HG03469 (cell line): Measurements from ENCODE around the gene FSD1L.
"Not testable (repeated sequence)": the region's sequence is repeated elsewhere in the genome, so short reads cannot be mapped to it uniquely, and the experiment has no call there.

Experiments used
- ATAC-seq: cut with Tn5 transposase; IDR thresholded peaks from one replicate; pipeline ENCODE4 v1.9.1; 2021; ENCODE audit warnings: mild to moderate bottlenecking, moderate library complexity, moderate number of reproducible peaks; ENCODE audit not compliant: unreplicated experiment

FSD1L gene

GRCh38 chr9:105539452-105539851 is 91.6 kb downstream of the FSD1L start:
- ATAC-seq, result no peak

DNA sequence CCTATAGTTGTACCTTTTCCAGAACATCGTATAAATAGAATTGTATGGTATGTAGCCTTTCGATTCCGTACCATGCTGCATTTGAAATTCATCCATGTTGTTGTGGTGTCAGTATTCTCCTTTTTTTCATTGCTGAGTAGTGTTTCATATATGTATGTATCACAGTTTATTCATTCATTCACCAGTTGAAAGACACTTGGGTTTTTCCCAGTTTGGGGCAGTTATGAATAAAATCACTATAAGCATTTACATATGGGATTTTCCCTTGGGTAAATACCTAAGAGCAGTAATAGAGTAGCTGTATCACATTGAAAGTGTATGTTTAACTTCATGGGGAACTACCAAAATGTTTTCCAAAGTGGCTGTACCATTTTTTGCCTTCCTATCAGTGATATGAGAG is 94.0 kb downstream of the FSD1L start:
- ATAC-seq, result peak; percentile 93

DNA sequence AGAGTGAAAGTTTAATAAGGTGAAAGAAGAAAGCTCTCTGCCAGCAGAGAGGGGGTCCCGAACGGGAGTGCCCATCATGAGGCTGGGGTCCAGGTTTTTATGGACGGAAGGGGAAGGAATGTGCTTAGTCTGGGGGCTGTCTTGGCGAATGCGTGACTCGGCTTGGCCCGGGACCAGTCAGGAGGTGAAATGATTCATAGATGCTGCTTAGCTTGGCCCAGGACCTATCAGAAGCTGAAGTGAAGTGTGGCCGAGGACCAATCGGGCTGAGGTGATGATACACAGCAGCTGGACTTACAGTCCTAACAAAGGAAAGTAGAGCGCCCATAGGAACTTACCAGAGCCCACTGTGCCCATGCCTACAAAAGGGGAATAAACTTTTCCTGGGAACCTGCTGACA is 106.2 kb downstream of the FSD1L start:
- no peak for ATAC-seq

GRCh38 chr9:105557804-105558610 is 110.2 kb downstream of the FSD1L start, which contains the start of gene FKTN:
FKTN (plus strand) TSS chr9:105558131; CDS start chr9:105575033, 16,902 bp downstream.
- ATAC-seq, result peak; percentile 95

DNA sequence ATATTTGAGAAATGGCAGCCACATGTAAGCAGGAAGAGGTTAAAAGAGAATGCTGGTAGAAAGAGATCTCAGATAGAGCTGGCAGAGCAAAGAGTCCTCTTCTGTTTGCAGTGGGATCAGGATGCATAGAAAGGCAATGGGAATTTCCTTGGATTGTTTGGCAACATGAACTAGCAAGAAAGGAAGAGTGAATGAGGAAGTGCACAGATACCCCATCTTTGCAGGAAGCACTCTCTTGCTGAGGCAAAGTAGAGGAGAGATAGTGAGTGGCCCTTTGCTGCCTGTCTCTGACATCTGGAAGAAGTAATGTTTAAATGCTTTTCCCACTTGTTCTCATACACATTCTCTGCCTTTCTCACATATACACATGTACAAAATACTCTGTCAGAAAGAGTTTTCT is 124.6 kb downstream of the FSD1L start:
- ATAC-seq, result no peak

- not testable (repeated sequence) for ATAC-seq
These were observed 132.1 kb downstream of the FSD1L start for GRCh38 chr9:105579952-105580351.

DNA sequence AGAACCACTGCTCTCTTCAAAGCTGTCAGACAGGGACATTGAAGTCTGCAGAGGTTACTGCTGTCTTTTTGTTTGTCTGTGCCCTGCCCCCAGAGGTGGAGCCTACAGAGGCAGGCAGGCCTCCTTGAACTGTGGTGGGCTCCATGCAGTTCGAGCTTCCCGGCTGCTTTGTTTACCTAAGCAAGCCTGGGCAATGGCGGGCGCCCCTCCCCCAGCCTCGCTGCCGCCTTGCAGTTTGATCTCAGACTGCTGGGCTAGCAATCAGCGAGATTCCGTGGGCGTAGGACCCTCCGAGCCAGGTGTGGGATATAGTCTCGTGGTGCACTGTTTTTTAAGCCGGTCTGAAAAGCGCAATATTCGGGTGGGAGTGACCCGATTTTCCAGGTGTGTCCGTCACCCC is 133.7 kb downstream of the FSD1L start:
- ATAC-seq, result not testable (repeated sequence)

- ATAC-seq, result no peak
These were observed 145.3 kb downstream of the FSD1L start for GRCh38 chr9:105593145-105593544.
